CD8-positive, alpha-beta memory T cell (primary cell): ENCODE data around the gene PDX1. TPM values are rescaled to one million over a fixed set of nuclear protein-coding genes. Genes with fewer than 3 reads are reported as not detected.

Source experiments
- CTCF ChIA-PET: fragments of 350-600 bp; sonication (Branson Sonifier 250); formaldehyde crosslinking; loops from one replicate; lab custom pipeline; 2021; ENCODE audit warnings: antibody characterized with exemption; lab: Charles Lee
- POLR2A ChIA-PET: fragments of 350-600 bp; sonication (Branson Sonifier 250); formaldehyde crosslinking; loops from one replicate; lab custom pipeline; 2021; ENCODE audit warnings: antibody characterized with exemption; lab: Charles Lee
- DNase-seq, 5 donors: peaks; one replicate each; pipeline versions ENCODE4 v3.0.0 to v3.0.0-alpha.2; 2020 to 2022; ENCODE audit warnings: mixed read lengths in 1 of 5
- H3K27ac ChIP-seq: one replicate; pipeline ENCODE4 v1.7.0; 2013; ENCODE audit warnings: low read depth, mild to moderate bottlenecking, low read length, moderate library complexity
- H3K27me3 ChIP-seq: 2 replicates; pipeline ENCODE4 v1.7.0; 2013; ENCODE audit warnings: low read length, mild to moderate bottlenecking; ENCODE audit not compliant: insufficient read depth, poor library complexity, severe bottlenecking
- H3K36me3 ChIP-seq: 2 replicates; pipeline ENCODE4 v1.7.0; 2013; ENCODE audit warnings: mild to moderate bottlenecking, low read length, moderate library complexity; ENCODE audit not compliant: insufficient read depth
- H3K4me1 ChIP-seq: 2 replicates; pipeline ENCODE4 v1.7.0; 2013; ENCODE audit warnings: mild to moderate bottlenecking, low read length, moderate library complexity; ENCODE audit not compliant: insufficient read depth
- H3K4me3 ChIP-seq: 2 replicates; pipeline ENCODE4 v1.7.0; 2013; ENCODE audit warnings: mild to moderate bottlenecking, low read length
- H3K9me3 ChIP-seq: 2 replicates; pipeline ENCODE4 v1.7.0; 2013; ENCODE audit warnings: mild to moderate bottlenecking, low read length
- H3K27ac Mint-ChIP-seq, 8 donors: one replicate each; pipeline ENCODE4 v1.8.0; 2020 to 2021; ENCODE audit warnings: mixed read lengths in 8 of 8, mild to moderate bottlenecking in 6 of 8, inconsistent platforms in 3 of 8, moderate library complexity in 3 of 8
- H3K27me3 Mint-ChIP-seq, 2 donors: one replicate each; pipeline ENCODE4 v1.8.0; 2020 to 2021; ENCODE audit warnings: mixed read lengths in 2 of 2, mild to moderate bottlenecking in 1 of 2, moderate library complexity in 1 of 2
- H3K36me3 Mint-ChIP-seq, 3 donors: one replicate each; pipeline ENCODE4 v1.8.0; 2020 to 2021; ENCODE audit warnings: mixed read lengths in 3 of 3, inconsistent platforms in 1 of 3, mild to moderate bottlenecking in 1 of 3
- H3K4me1 Mint-ChIP-seq, 3 donors: one replicate each; pipeline ENCODE4 v1.8.0; 2020 to 2021; ENCODE audit warnings: mixed read lengths in 3 of 3, inconsistent platforms in 1 of 3, mild to moderate bottlenecking in 1 of 3
- H3K4me3 Mint-ChIP-seq, 7 donors: one replicate each; pipeline ENCODE4 v1.8.0; 2020 to 2021; ENCODE audit warnings: mixed read lengths in 7 of 7, mild to moderate bottlenecking in 6 of 7, moderate library complexity in 4 of 7, inconsistent platforms in 2 of 7
- H3K9me3 Mint-ChIP-seq, 5 donors: one replicate each; pipeline ENCODE4 v1.8.0; 2020 to 2022; ENCODE audit warnings: mixed read lengths in 5 of 5, mild to moderate bottlenecking in 3 of 5, moderate library complexity in 2 of 5, inconsistent platforms in 1 of 5
- polyA plus RNA-seq: library from polyadenylated mRNA; unstranded; fragments of 300-500 nt; fragmentation: Illumina TruSeq; gene quantifications from one replicate; pipeline ENCODE4 v1.2.3, GENCODE V29; 2021
- total RNA-seq, 2 experiments: library from RNA; stranded (reverse); gene quantifications; one replicate each; pipeline ENCODE4 v1.2.3, GENCODE V29; 2021

PDX1 gene
- total and polyA plus RNA-seq, 3 experiments from 2014 or later: not detected

DNA sequence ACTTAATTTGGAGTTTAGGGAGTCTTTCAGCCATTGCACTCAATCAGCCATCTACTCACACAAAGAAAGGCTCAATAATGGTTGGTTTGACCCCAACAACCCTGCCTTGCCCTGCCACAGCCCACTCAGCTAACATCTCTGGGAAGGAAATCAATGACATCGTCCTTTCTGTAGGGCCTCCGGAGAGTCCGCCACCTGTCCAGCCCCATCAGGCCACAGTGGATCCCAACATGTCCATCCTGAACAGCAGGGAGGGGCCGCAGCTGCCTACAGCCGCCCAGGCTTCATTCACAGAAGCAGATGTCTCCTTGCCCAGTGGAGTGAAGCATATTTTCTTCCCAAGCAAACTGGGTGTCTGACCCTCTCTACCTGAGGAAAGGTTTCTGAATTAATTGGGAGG, 53.5 kb downstream of the PDX1 start:
- no peak overlapping the region for H3K27ac Mint-ChIP-seq
- Histone ChIP-seq H3K36me3 (no peaks in the 10 kb centered on the region), H3K27ac (no peak overlapping the region), H3K4me3 (no peak overlapping the region), H3K4me1 (no peaks in the 10 kb centered on the region), H3K27me3 (peaks cover 35% of the 10 kb centered on the region), H3K9me3 (no peaks in the 10 kb centered on the region)
- peaks cover 60 to 80% of the 10 kb centered on the region in 2 donors for H3K27me3 Mint-ChIP-seq
- H3K4me1 Mint-ChIP-seq: peaks cover 5 to 27% (median 11%) of the 10 kb centered on the region in 3 donors
- CTCF ChIA-PET: interaction anchor here (1.4 to 1.8 kb wide), 2 partner anchors 10 to 611 kb away, joined by 3 to 7 read pairs; no protein-coding TSS in a partner anchor
- no peaks in the 10 kb centered on the region for H3K36me3 Mint-ChIP-seq
- POLR2A ChIA-PET: no interaction called here
- no peak overlapping the region for H3K4me3 Mint-ChIP-seq
- no peak for DNase-seq
- H3K9me3 Mint-ChIP-seq: no peaks in the 10 kb centered on the region

DNA sequence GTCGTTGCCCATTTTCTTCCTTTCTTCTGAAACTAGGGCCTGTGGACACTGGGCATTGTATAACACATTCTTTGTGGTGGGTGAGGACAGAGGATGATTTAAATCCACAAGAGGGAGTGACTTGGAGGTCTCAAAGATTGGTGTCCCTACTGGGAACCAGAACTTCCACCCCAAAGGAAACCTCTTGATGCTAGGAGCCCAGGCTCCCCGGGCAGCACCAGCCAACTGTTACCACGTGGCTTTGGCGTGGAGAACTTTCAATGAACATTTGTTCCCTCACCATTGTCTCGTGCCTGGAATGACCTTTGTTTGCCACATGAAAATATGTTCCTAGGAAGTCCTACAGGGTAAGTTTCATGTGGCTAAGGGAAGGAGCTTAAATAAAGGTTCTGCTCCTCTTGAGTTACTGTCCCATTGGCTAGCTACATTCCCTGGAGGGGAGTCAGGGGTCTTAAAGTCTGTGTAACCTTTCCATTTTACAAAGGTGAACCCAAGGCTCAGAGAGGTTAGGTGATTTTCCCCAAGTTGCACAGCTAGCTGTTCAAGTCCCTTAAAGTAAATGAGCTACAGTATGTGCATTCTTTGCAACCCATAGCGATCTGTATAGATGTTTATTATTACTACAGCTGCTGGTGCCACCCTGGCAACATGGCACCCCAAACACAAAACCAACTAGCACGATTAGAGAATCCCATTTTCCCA, 54.3 kb downstream of the PDX1 start:
- Mint-ChIP-seq H3K9me3 (no peaks in the 10 kb centered on the region), H3K27me3 (peaks cover 65 to 85% of the 10 kb centered on the region in 2 donors), H3K36me3 (no peaks in the 10 kb centered on the region), H3K27ac (no peak overlapping the region), H3K4me3 (no peak overlapping the region), H3K4me1 (peaks cover 10 to 33% (median 11%) of the 10 kb centered on the region in 3 donors)
- CTCF ChIA-PET: interaction anchor here (0.7 to 1.8 kb wide), 4 partner anchors 10 to 612 kb away, joined by 3 to 7 read pairs (median 3); partner anchors contain the start of gene URAD
- Histone ChIP-seq H3K9me3 (no peaks in the 10 kb centered on the region), H3K36me3 (no peaks in the 10 kb centered on the region), H3K27ac (no peak overlapping the region), H3K4me1 (no peaks in the 10 kb centered on the region), H3K27me3 (peaks cover 35% of the 10 kb centered on the region), H3K4me3 (no peak overlapping the region)
- POLR2A ChIA-PET: interaction anchor here (0.5 kb wide), 1 partner anchor 487 kb away, joined by 6 read pairs; no protein-coding TSS in a partner anchor
- DNase-seq: no peak

Other genes with a start within 250 kb of the PDX1 start
- gene GSX1, start 127.5 kb upstream of the PDX1 start, total RNA-seq: not detected
- not detected for gene GSX1, start 127.5 kb upstream of the PDX1 start, polyA plus RNA-seq
- gene CDX2, start 49.3 kb downstream of the PDX1 start, total RNA-seq: not detected
- not detected for gene CDX2, start 49.3 kb downstream of the PDX1 start, polyA plus RNA-seq
- gene URAD, start 68.7 kb downstream of the PDX1 start, total RNA-seq: not detected
- gene URAD, start 68.7 kb downstream of the PDX1 start, polyA plus RNA-seq: not detected
- under 1 TPM in 1 of 2 experiments, not detected in 1; 0.07 TPM for gene FLT3, start 180.6 kb downstream of the PDX1 start, total RNA-seq
- not detected for gene FLT3, start 180.6 kb downstream of the PDX1 start, polyA plus RNA-seq
- 10 to 100 TPM; 33.1 to 33.3 TPM for gene PAN3, start 218.5 kb downstream of the PDX1 start, total RNA-seq
- gene PAN3, start 218.5 kb downstream of the PDX1 start, polyA plus RNA-seq: 5.3 TPM